HepG2 (cell line): ENCODE data around the gene NCKAP5L. TPM values are rescaled to one million over a fixed set of nuclear protein-coding genes. Genes with fewer than 3 reads are reported as not detected.

Experiments
- ATAC-seq: fragments of 200-7000 bp; cut with Tn5 transposase; 3 replicates; pipeline ENCODE4 v1.9.1; 2020; ENCODE audit warnings: mild to moderate bottlenecking, moderate library complexity
- BruUV-seq: library from RNA; stranded (reverse); fragments of 400-500 nt; replicated peaks from 2 replicates; lab custom pipeline; 2021; lab: Mats Ljungman, UMichigan
- CTCF ChIA-PET: fragments of 300-600 bp; formaldehyde crosslinking; extraction: SDS; loops from one replicate; lab custom pipeline; 2021; ENCODE audit warnings: low total read pairs, inconsistent platforms, low intra/inter-chr PET ratio; lab: Yijun Ruan, JAX
- POLR2A ChIA-PET: fragments of 350-600 bp; sonication (Branson Sonifier 250); formaldehyde crosslinking; loops from one replicate; lab custom pipeline; 2020; ENCODE audit warnings: antibody characterized with exemption, inconsistent platforms; lab: Yijun Ruan, JAX
- DNase-seq: peaks from one replicate; pipeline ENCODE4 v3.0.0-alpha.2; 2015; ENCODE audit warnings: low spot score
- FAIRE-seq: peaks from 3 replicates; lab custom pipeline; 2011; peaks lifted over from hg19 to GRCh38; lab: Jason Lieb, UNC
- H2AFZ ChIP-seq: one replicate; pipeline ENCODE4 v1.6.1; 2011; ENCODE audit warnings: low read length, inconsistent platforms
- H3K27ac ChIP-seq: fragments of 300-600 bp; 3 replicates; pipeline ENCODE4 v1.8.0; 2011; ENCODE audit warnings: mixed run types, mild to moderate bottlenecking, mixed read lengths, low read length, inconsistent platforms; ENCODE audit not compliant: insufficient read depth; ENCODE audit errors: extremely low read length
- H3K27me3 ChIP-seq, 2 experiments: fragments of 200-600 bp in 1 of 2; 2 replicates in 1 of 2; 3 replicates in 1 of 2; pipeline versions ENCODE4 v1.6.0 to v1.8.0; 2011; ENCODE audit warnings: low read length in 2 of 2, mild to moderate bottlenecking in 2 of 2, moderate library complexity in 2 of 2, inconsistent platforms in 1 of 2; ENCODE audit not compliant: insufficient read depth in 2 of 2, control insufficient read depth in 1 of 2
- H3K36me3 ChIP-seq, 2 experiments: fragments of 200-600 bp in 1 of 2; replicated peaks in 1 of 2; 2 replicates in 1 of 2; 3 replicates in 1 of 2; pipeline versions ENCODE4 v1.5.1 to v1.8.0; 2011; ENCODE audit warnings: low read length in 2 of 2, inconsistent platforms in 1 of 2; ENCODE audit not compliant: insufficient read depth in 2 of 2, control insufficient read depth in 1 of 2
- H3K4me1 ChIP-seq: 2 replicates; pipeline ENCODE4 v1.5.1; 2012; ENCODE audit warnings: low read length, inconsistent platforms; ENCODE audit not compliant: insufficient read depth
- H3K4me2 ChIP-seq: 2 replicates; pipeline ENCODE4 v1.6.0; 2011; ENCODE audit warnings: low read depth, low read length, inconsistent platforms
- H3K4me3 ChIP-seq, 3 experiments: fragments of 200-600 bp in 1 of 3; sonication (generic), shearing (Covaris generic) in 1 of 3; replicated peaks in 1 of 3; 2 replicates each; pipeline ENCODE4 v1.5.1; 2011 to 2016; ENCODE audit warnings: low read length in 3 of 3, inconsistent platforms in 2 of 3, low read depth in 2 of 3, mild to moderate bottlenecking in 2 of 3, control low read depth in 1 of 3, mixed read lengths in 1 of 3; ENCODE audit not compliant: insufficient read depth in 1 of 3
- H3K79me2 ChIP-seq: one replicate; pipeline ENCODE4 v1.6.1; 2011; ENCODE audit warnings: low read length, inconsistent platforms; ENCODE audit not compliant: insufficient read depth
- H3K9ac ChIP-seq: 2 replicates; pipeline ENCODE4 v1.6.0; 2011; ENCODE audit warnings: mild to moderate bottlenecking, low read depth, low read length, inconsistent platforms; ENCODE audit not compliant: insufficient read depth
- H3K9me3 ChIP-seq: 2 replicates; pipeline ENCODE4 v1.5.1; 2012; ENCODE audit warnings: mild to moderate bottlenecking, low read length
- H4K20me1 ChIP-seq: 2 replicates; pipeline ENCODE4 v1.6.0; 2011; ENCODE audit warnings: inconsistent platforms, mild to moderate bottlenecking, low read length, moderate library complexity; ENCODE audit not compliant: insufficient read depth
- CCDC6 ChIP-seq: sonication (generic); formaldehyde crosslinking; IDR thresholded peaks from 2 replicates; pipeline ENCODE4 v1.8.1; 2022; ENCODE audit warnings: mild to moderate bottlenecking, missing genetic modification reagents, moderate library complexity
- HOXA3 ChIP-seq: sonication (generic); formaldehyde crosslinking; IDR thresholded peaks from 2 replicates; pipeline ENCODE4 v1.5.0; 2020; ENCODE audit warnings: missing genetic modification reagents
- KLF11 ChIP-seq: IDR thresholded peaks from 2 replicates; pipeline ENCODE4 v1.6.1; 2016; ENCODE audit warnings: missing compliant biosample characterization
- NR2F1 ChIP-seq, 2 experiments: fragments of 450-650 bp in 1 of 2; formaldehyde crosslinking in 1 of 2; IDR thresholded peaks; 2 replicates each; pipeline versions ENCODE4 v1.5.0 to v1.6.1; 2016 to 2020; ENCODE audit warnings: mild to moderate bottlenecking in 1 of 2, missing compliant biosample characterization in 1 of 2, missing genetic modification reagents in 1 of 2, moderate library complexity in 1 of 2
- SP1 ChIP-seq, 2 experiments: fragments of 450-650 bp in 1 of 2; sonication (generic) in 1 of 2; formaldehyde crosslinking in 1 of 2; IDR thresholded peaks; 2 replicates each; pipeline versions ENCODE4 v1.4.0 to v1.6.1; 2016 to 2020; ENCODE audit warnings: missing genetic modification reagents in 1 of 2
- ZMYM3 ChIP-seq: sonication (generic); formaldehyde crosslinking; IDR thresholded peaks from 2 replicates; pipeline ENCODE4 v1.5.1; 2020; ENCODE audit warnings: mild to moderate bottlenecking, missing genetic modification reagents
- ZNF20 ChIP-seq: sonication (generic); formaldehyde crosslinking; IDR thresholded peaks from 2 replicates; pipeline ENCODE4 v1.4.0; 2020; ENCODE audit warnings: mild to moderate bottlenecking, moderate library complexity, missing genetic modification reagents
- WGBS: methylation state at CpG from one replicate; pipeline ENCODE4 v1.1.6; 2017; ENCODE audit warnings: low lambda C conversion rate; 5-methylcytosine and 5-hydroxymethylcytosine counted together
- in situ Hi-C: cut with HindIII; loops from 2 replicates; pipeline ENCODE4 v1.10.0; 2017; ENCODE audit warnings: low pct_unique_long_range_greater_than_20kb; ENCODE audit not compliant: extremely low pct_ligation_motif_present
- intact Hi-C: fragments of 100-400 bp; cut with micrococcal nuclease; formaldehyde crosslinking; loops from one replicate; pipeline ENCODE4 v1.10.0; 2022; ENCODE audit not compliant: unreplicated experiment
- polyA plus RNA-seq, 8 experiments: library from polyadenylated mRNA; depleted of rRNA in 3 of 8; stranded (reverse) in 7 of 8; unstranded in 1 of 8; fragments of >200 nt; fragmentation: Illumina TruSeq in 4 of 8; extraction: Trizol in 4 of 8; gene quantifications; 2 replicates each; pipeline versions ENCODE4 v1.2.1 to v1.2.3, GENCODE V29; 2011 to 2016; ENCODE audit warnings: low read depth in 4 of 8, missing spikeins in 1 of 8, mixed read lengths in 1 of 8; ENCODE audit not compliant: insufficient read depth in 1 of 8
- total RNA-seq, 5 experiments: library from RNA; depleted of rRNA; stranded (reverse); fragments of >200 nt; fragmentation: Illumina TruSeq; extraction: Trizol; gene quantifications; 2 replicates each; pipeline ENCODE4 v1.2.3, GENCODE V29; 2016; ENCODE audit warnings: low read depth in 1 of 5
- TF ChIP-seq, protein P1 (sequence below): sonication (generic); formaldehyde crosslinking; IDR thresholded peaks from one replicate; pipeline ENCODE4 v1.5.1; 2020; ENCODE audit warnings: mild to moderate bottlenecking, missing genetic modification reagents; ENCODE audit errors: not compliant biosample characterization

The NCKAP5L gene
- total and polyA plus RNA-seq, 2 of the 13 experiments (the other 11 are each of a cell fraction or from before 2014, with no cell fraction given): 4.1 to 9.0 TPM

DNA sequence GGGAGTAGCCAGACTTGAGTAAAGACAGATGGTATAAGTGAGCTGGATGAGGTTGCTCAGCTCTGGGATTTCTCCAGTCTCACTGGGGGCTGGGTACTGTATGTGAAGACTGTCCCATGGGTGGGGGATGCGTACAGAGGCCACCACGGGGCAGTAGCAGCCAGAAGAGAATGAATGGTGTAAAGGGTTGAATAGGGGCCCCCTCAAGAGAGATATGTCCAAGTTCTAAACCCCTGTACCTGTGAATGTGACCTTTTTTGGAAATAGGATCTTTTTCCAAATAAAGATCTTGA, 36.5 kb upstream of the NCKAP5L start:
- 8% methylated on average over 2 of the region's 2 CpGs for WGBS
- no peak overlapping the region for H3K4me2 ChIP-seq
- no peaks in the 10 kb centered on the region for H3K79me2 ChIP-seq
- ATAC-seq: no peak
- no TSS peak for BruUV-seq
- no peak overlapping the region for H3K9ac ChIP-seq
- peaks cover 37% of the 10 kb centered on the region for H3K4me1 ChIP-seq
- TF ChIP-seq, protein P1, sequence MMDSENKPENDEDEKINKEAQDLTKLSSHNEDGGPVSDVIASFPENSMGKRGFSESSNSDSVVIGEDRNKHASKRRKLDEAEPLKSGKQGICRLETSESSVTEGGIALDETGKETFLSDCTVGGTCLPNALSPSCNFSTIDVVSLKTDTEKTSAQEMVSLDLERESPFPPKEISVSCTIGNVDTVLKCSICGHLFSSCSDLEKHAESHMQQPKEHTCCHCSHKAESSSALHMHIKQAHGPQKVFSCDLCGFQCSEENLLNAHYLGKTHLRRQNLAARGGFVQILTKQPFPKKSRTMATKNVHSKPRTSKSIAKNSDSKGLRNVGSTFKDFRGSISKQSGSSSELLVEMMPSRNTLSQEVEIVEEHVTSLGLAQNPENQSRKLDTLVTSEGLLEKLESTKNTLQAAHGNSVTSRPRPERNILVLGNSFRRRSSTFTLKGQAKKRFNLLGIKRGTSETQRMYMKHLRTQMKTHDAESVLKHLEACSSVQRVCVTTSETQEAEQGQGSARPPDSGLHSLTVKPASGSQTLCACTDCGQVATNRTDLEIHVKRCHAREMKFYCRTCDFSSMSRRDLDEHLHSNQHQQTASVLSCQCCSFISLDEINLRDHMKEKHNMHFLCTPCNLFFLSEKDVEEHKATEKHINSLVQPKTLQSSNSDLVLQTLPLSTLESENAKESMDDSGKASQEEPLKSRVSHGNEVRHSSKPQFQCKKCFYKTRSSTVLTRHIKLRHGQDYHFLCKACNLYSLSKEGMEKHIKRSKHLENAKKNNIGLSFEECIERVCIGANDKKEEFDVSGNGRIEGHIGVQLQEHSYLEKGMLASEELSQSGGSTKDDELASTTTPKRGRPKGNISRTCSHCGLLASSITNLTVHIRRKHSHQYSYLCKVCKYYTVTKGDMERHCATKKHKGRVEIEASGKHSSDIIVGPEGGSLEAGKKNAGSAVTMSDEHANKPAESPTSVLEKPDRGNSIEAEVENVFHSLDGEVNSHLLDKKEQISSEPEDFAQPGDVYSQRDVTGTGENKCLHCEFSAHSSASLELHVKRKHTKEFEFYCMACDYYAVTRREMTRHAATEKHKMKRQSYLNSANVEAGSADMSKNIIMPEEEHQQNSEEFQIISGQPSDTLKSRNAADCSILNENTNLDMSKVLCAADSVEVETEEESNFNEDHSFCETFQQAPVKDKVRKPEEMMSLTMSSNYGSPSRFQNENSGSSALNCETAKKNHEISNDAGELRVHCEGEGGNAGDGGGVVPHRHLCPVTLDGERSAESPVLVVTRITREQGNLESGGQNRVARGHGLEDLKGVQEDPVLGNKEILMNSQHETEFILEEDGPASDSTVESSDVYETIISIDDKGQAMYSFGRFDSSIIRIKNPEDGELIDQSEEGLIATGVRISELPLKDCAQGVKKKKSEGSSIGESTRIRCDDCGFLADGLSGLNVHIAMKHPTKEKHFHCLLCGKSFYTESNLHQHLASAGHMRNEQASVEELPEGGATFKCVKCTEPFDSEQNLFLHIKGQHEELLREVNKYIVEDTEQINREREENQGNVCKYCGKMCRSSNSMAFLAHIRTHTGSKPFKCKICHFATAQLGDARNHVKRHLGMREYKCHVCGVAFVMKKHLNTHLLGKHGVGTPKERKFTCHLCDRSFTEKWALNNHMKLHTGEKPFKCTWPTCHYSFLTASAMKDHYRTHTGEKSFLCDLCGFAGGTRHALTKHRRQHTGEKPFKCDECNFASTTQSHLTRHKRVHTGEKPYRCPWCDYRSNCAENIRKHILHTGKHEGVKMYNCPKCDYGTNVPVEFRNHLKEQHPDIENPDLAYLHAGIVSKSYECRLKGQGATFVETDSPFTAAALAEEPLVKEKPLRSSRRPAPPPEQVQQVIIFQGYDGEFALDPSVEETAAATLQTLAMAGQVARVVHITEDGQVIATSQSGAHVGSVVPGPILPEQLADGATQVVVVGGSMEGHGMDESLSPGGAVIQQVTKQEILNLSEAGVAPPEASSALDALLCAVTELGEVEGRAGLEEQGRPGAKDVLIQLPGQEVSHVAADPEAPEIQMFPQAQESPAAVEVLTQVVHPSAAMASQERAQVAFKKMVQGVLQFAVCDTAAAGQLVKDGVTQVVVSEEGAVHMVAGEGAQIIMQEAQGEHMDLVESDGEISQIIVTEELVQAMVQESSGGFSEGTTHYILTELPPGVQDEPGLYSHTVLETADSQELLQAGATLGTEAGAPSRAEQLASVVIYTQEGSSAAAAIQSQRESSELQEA (CRISPR knock-in tag): no peak
- TF ChIP-seq ZMYM3 (CRISPR knock-in tag) (no peak), NR2F1 (CRISPR knock-in tag; IDR thresholded peaks at IDR 0.05) (no peak), ZNF20 (CRISPR knock-in tag) (no peak), SP1 (IDR thresholded peaks at IDR 0.05) (no peak), SP1 (CRISPR knock-in tag; IDR thresholded peaks at IDR 0.05) (no peak), HOXA3 (CRISPR knock-in tag) (no peak), KLF11 (CRISPR knock-in tag) (no peak), CCDC6 (no peak)
- intact Hi-C loops: loop anchor here (10.0 kb wide), 1 partner anchor 80 kb away; no protein-coding TSS in a partner anchor
- DNase-seq: no peak
- H3K9me3 ChIP-seq: no peaks in the 10 kb centered on the region
- H3K27ac ChIP-seq: no peak overlapping the region
- H3K4me3 ChIP-seq: no peak overlapping the region
- in situ Hi-C loops: loop anchor here (5.0 to 10.0 kb wide), 2 partner anchors 78 to 190 kb away; partner anchors contain the start of gene ASIC1
- peaks cover 2 to 28% of the 10 kb centered on the region in 2 experiments; a peak in 3 of 5 replicates for H3K27me3 ChIP-seq
- H2AFZ ChIP-seq: no peak overlapping the region
- POLR2A ChIA-PET: no interaction called here
- H3K36me3 ChIP-seq: no peaks in the 10 kb centered on the region
- CTCF ChIA-PET: no interaction called here
- FAIRE-seq: no peak
- H4K20me1 ChIP-seq: no peaks in the 10 kb centered on the region
